Astrocyte (in vitro differentiated cells and primary cell): Measurements from ENCODE around the gene SLC5A2.
"Not testable (repeated sequence)": the region's sequence is repeated elsewhere in the genome, so short reads cannot be mapped to it uniquely, and the experiment has no call there.

Experiments used
- EZH2 ChIP-seq: IDR thresholded peaks from 2 replicates; pipeline ENCODE4 v1.6.1; 2012; ENCODE audit warnings: mild to moderate bottlenecking, low read length, inconsistent platforms; ENCODE audit not compliant: insufficient read depth
- TF ChIP-seq, protein P1 (sequence below): IDR thresholded peaks from 2 replicates; pipeline ENCODE4 v1.5.1; 2011; ENCODE audit warnings: low read depth, mild to moderate bottlenecking, inconsistent platforms, low read length, moderate library complexity; ENCODE audit not compliant: insufficient read depth

DNA sequence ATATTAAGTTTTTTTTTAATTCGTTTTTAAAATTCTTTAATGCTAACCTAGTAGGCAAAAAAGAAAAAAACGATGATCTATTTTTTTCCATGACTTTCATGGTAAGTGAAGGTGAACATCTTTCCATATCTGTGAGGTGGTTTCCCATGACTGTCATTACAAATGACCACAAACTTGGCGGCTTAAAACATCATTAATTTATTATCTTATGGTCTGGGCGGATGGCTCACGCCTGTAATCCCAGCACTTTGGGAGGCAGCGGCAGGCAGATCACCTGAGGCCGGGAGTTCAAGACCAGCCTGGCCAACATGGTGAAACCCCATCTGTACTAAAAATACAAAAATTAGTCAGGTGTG, 55.3 kb downstream of the SLC5A2 start:
- TF ChIP-seq, protein P1, sequence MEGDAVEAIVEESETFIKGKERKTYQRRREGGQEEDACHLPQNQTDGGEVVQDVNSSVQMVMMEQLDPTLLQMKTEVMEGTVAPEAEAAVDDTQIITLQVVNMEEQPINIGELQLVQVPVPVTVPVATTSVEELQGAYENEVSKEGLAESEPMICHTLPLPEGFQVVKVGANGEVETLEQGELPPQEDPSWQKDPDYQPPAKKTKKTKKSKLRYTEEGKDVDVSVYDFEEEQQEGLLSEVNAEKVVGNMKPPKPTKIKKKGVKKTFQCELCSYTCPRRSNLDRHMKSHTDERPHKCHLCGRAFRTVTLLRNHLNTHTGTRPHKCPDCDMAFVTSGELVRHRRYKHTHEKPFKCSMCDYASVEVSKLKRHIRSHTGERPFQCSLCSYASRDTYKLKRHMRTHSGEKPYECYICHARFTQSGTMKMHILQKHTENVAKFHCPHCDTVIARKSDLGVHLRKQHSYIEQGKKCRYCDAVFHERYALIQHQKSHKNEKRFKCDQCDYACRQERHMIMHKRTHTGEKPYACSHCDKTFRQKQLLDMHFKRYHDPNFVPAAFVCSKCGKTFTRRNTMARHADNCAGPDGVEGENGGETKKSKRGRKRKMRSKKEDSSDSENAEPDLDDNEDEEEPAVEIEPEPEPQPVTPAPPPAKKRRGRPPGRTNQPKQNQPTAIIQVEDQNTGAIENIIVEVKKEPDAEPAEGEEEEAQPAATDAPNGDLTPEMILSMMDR, result not testable (repeated sequence)
- not testable (repeated sequence) for TF ChIP-seq EZH2
